PC-3 (cell line): ENCODE measurements around the gene NLRP3. TPM values are rescaled to one million over a fixed set of nuclear protein-coding genes. Genes with fewer than 3 reads are reported as not detected.
A peak's percentile ranks its signal among the peaks of the same experiment; 100 is the strongest.

Source experiments
- ATAC-seq: fragments of 200-7000 bp; cut with Tn5 transposase; 2 replicates; pipeline ENCODE4 v1.9.1; 2020; ENCODE audit warnings: mild to moderate bottlenecking, moderate library complexity
- BruUV-seq: library from RNA; stranded (reverse); fragments of 400-500 nt; replicated peaks from 2 replicates; lab custom pipeline; 2021; lab: Mats Ljungman, UMichigan
- CTCF ChIA-PET: fragments of 300-600 bp; sonication (Branson Sonifier 250); formaldehyde crosslinking; loops from one replicate; lab custom pipeline; 2022; ENCODE audit warnings: antibody characterized with exemption; lab: Charles Lee
- POLR2A ChIA-PET: fragments of 300-600 bp; sonication (Branson Sonifier 250); formaldehyde crosslinking; loops from one replicate; lab custom pipeline; 2022; ENCODE audit warnings: antibody characterized with exemption; ENCODE audit not compliant: unreplicated experiment; lab: Charles Lee
- DNase-seq: peaks from one replicate; pipeline ENCODE4 v3.0.0-alpha.2; 2015
- H2AFZ ChIP-seq: fragments of 300-600 bp; sonication (generic); 2 replicates; pipeline ENCODE4 v1.6.0; 2016; ENCODE audit warnings: antibody characterized with exemption, low read length
- H3F3A ChIP-seq: fragments of 300-600 bp; sonication (generic); one replicate; pipeline ENCODE4 v1.6.0; 2017; ENCODE audit warnings: antibody characterized with exemption, low read length, control low read depth, mild to moderate bottlenecking; ENCODE audit not compliant: unreplicated experiment
- H3K27ac ChIP-seq: fragments of 300-600 bp; sonication (generic); 2 replicates; pipeline ENCODE4 v1.5.1; 2016; ENCODE audit warnings: mild to moderate bottlenecking, low read length
- H3K27me3 ChIP-seq: fragments of 300-600 bp; sonication (generic); 2 replicates; pipeline ENCODE4 v1.6.1; 2016; ENCODE audit warnings: low read length, mixed read lengths
- H3K36me3 ChIP-seq: fragments of 300-600 bp; sonication (generic); 2 replicates; pipeline ENCODE4 v1.6.1; 2016; ENCODE audit warnings: low read depth, mixed run types, low read length, mixed read lengths
- H3K4me1 ChIP-seq: fragments of 300-600 bp; sonication (generic); 2 replicates; pipeline ENCODE4 v1.5.1; 2016; ENCODE audit warnings: low read length; ENCODE audit not compliant: insufficient read depth
- H3K4me2 ChIP-seq: fragments of 300-600 bp; sonication (generic); 2 replicates; pipeline ENCODE4 v1.6.0; 2016; ENCODE audit warnings: low read length
- H3K4me3 ChIP-seq: fragments of 300-600 bp; sonication (generic); 2 replicates; pipeline ENCODE4 v1.5.1; 2016; ENCODE audit warnings: mild to moderate bottlenecking, low read length, mixed read lengths
- H3K79me2 ChIP-seq: fragments of 300-600 bp; sonication (generic); 2 replicates; pipeline ENCODE4 v1.6.1; 2017; ENCODE audit warnings: low read length, mixed read lengths
- H3K9ac ChIP-seq: fragments of 300-600 bp; sonication (generic); 2 replicates; pipeline ENCODE4 v1.6.0; 2016; ENCODE audit warnings: mild to moderate bottlenecking, low read length
- H3K9me2 ChIP-seq: fragments of 300-600 bp; sonication (generic); replicated peaks from 2 replicates; pipeline ENCODE4 v1.6.1; 2016; ENCODE audit warnings: mixed run types, low read length, mixed read lengths
- H3K9me3 ChIP-seq: fragments of 300-600 bp; sonication (generic); 2 replicates; pipeline ENCODE4 v1.6.1; 2016; ENCODE audit warnings: low read length, mixed read lengths
- H4K20me1 ChIP-seq: fragments of 300-600 bp; sonication (generic); 2 replicates; pipeline ENCODE4 v1.6.1; 2016; ENCODE audit warnings: low read length, mixed read lengths
- CTCF ChIP-seq: fragments of 300-600 bp; sonication (generic); conservative IDR thresholded peaks from 2 replicates; pipeline ENCODE4 v1.5.1; 2017; ENCODE audit warnings: antibody characterized with exemption, low read depth, mild to moderate bottlenecking, low read length
- EZH2 ChIP-seq: fragments of 300-600 bp; sonication (generic); IDR thresholded peaks from one replicate; pipeline ENCODE4 v1.6.1; 2017; ENCODE audit warnings: antibody characterized with exemption, mild to moderate bottlenecking, low read length; ENCODE audit not compliant: unreplicated experiment
- EZH2phosphoT487 ChIP-seq: fragments of 300-600 bp; sonication (generic); IDR thresholded peaks from 2 replicates; pipeline ENCODE4 v1.6.1; 2018; ENCODE audit warnings: mild to moderate bottlenecking, antibody characterized with exemption, low read length, borderline replicate concordance
- intact Hi-C: fragments of 100-400 bp; cut with micrococcal nuclease; formaldehyde crosslinking; loops from 2 replicates; pipeline ENCODE4 v1.9.0; 2023
- total RNA-seq: library from RNA; depleted of rRNA; stranded (reverse); fragments of >200 nt; gene quantifications from 2 replicates; pipeline ENCODE4 v1.2.3, GENCODE V29; 2014

NLRP3 gene
- total RNA-seq, 1 experiment from 2014 or later = 0.40 TPM

- no peak overlapping the region for H3K4me3 ChIP-seq
- BruUV-seq = no TSS peak
- no peaks in the 10 kb centered on the region for H3K4me1 ChIP-seq
- no peaks in the 10 kb centered on the region for H3K79me2 ChIP-seq
- H3K9me3 ChIP-seq = no peaks in the 10 kb centered on the region
- DNase-seq = no peak
- H2AFZ ChIP-seq = no peak overlapping the region
- H3K36me3 ChIP-seq = no peaks in the 10 kb centered on the region
- H3K27ac ChIP-seq = no peak overlapping the region
- no peak overlapping the region for H3K9ac ChIP-seq
- ChIA-PET POLR2A (no interaction called here), CTCF (no interaction called here)
- TF ChIP-seq EZH2phosphoT487 = no peak
- H3K27me3 ChIP-seq = peaks cover 45% of the 10 kb centered on the region
- H3K4me2 ChIP-seq = no peak overlapping the region
- H3F3A ChIP-seq = no peaks in the 10 kb centered on the region
- no peaks in the 10 kb centered on the region for H3K9me2 ChIP-seq
- intact Hi-C loops = no loop called here
- ATAC-seq = no peak
- no peaks in the 10 kb centered on the region for H4K20me1 ChIP-seq
Measured at GRCh38 chr1:247429496-247429895, 13.5 kb downstream of the NLRP3 start.

- no TSS peak for BruUV-seq
- H3K36me3 ChIP-seq = no peaks in the 10 kb centered on the region
- H3K27me3 ChIP-seq = peaks cover 45% of the 10 kb centered on the region
- no peak for TF ChIP-seq EZH2phosphoT487
- no peak for TF ChIP-seq EZH2
- no peak for TF ChIP-seq CTCF
- no peaks in the 10 kb centered on the region for H4K20me1 ChIP-seq
- ATAC-seq = no peak
- H3F3A ChIP-seq = no peaks in the 10 kb centered on the region
- POLR2A ChIA-PET = no interaction called here
- H3K9me3 ChIP-seq = no peaks in the 10 kb centered on the region
- no peaks in the 10 kb centered on the region for H3K79me2 ChIP-seq
- DNase-seq = no peak
- no peak overlapping the region for H3K4me2 ChIP-seq
- CTCF ChIA-PET = interaction anchor here (0.6 kb wide), 2 partner anchors 40 to 312 kb away, joined by 3 to 5 read pairs; no protein-coding TSS in a partner anchor
- no peak overlapping the region for H3K9ac ChIP-seq
- intact Hi-C loops = no loop called here
- no peak overlapping the region for H3K27ac ChIP-seq
- no peaks in the 10 kb centered on the region for H3K9me2 ChIP-seq
- H2AFZ ChIP-seq = no peak overlapping the region
- no peak overlapping the region for H3K4me3 ChIP-seq
- 0 out of 2 replicates have a peak, but pooled peaks cover 4% of the 10 kb centered on the region for H3K4me1 ChIP-seq
Measured at GRCh38 chr1:247430434-247430833, 14.5 kb downstream of the NLRP3 start.

- Histone ChIP-seq H3K4me3 (no peak overlapping the region), H3K27ac (no peak overlapping the region), H3K9me3 (no peaks in the 10 kb centered on the region), H3K27me3 (peaks cover 42% of the 10 kb centered on the region), H3K4me1 (0 out of 2 replicates have a peak, but pooled peaks cover 4% of the 10 kb centered on the region), H4K20me1 (no peaks in the 10 kb centered on the region), H3K4me2 (no peak overlapping the region), H3F3A (no peaks in the 10 kb centered on the region), H3K79me2 (no peaks in the 10 kb centered on the region), H3K9ac (no peak overlapping the region), H2AFZ (no peak overlapping the region), H3K36me3 (no peaks in the 10 kb centered on the region), H3K9me2 (no peaks in the 10 kb centered on the region)
- DNase-seq = no peak
- ChIA-PET CTCF (interaction anchor here (1.2 kb wide), 1 partner anchor 41 kb away, joined by 5 read pairs; no protein-coding TSS in a partner anchor), POLR2A (no interaction called here)
- TF ChIP-seq EZH2phosphoT487 = no peak
- no peak for TF ChIP-seq EZH2
- peak; percentile 61 for TF ChIP-seq CTCF
- intact Hi-C loops = no loop called here
- no peak for ATAC-seq
- no TSS peak for BruUV-seq
Measured at GRCh38 chr1:247431643-247432042, 15.7 kb downstream of the NLRP3 start.
